Stimulated activated CD4-positive, alpha-beta T cell treated with anti-CD3 and anti-CD28 coated beads, Interleukin-15, amount 100 ng/mL, for 1 hour (primary cell): ENCODE data around the gene VWA1.
"Not testable (repeated sequence)": the region's sequence is repeated elsewhere in the genome, so short reads cannot be mapped to it uniquely, and the experiment has no call there.

Experiments
- DNase-seq, 2 donors: peaks; one replicate each; pipeline ENCODE4 v3.0.0-alpha.2; 2020; ENCODE audit warnings: low read depth in 1 of 2, low spot score in 1 of 2

Gene VWA1

GRCh38 chr1:1455366-1455884, 19.9 kb downstream of the VWA1 start:
- no peak for DNase-seq

GRCh38 chr1:1455934-1456333, 20.4 kb downstream of the VWA1 start:
- DNase-seq = not testable (repeated sequence)

- DNase-seq = not testable (repeated sequence)
These were observed 21.3 kb downstream of the VWA1 start for GRCh38 chr1:1456683-1457255.

GRCh38 chr1:1459156-1459555, 23.7 kb downstream of the VWA1 start:
- DNase-seq = not testable (repeated sequence)

GRCh38 chr1:1459711-1460110, 24.2 kb downstream of the VWA1 start:
- not testable (repeated sequence) for DNase-seq

GRCh38 chr1:1460540-1461130, 25.1 kb downstream of the VWA1 start:
- DNase-seq = no peak

GRCh38 chr1:1461721-1462317, 26.3 kb downstream of the VWA1 start:
- DNase-seq = no peak

- no peak for DNase-seq
These were observed 27.0 kb downstream of the VWA1 start for GRCh38 chr1:1462318-1462966.

GRCh38 chr1:1463312-1463711, 27.8 kb downstream of the VWA1 start:
- no peak for DNase-seq

GRCh38 chr1:1468196-1468985, 32.9 kb downstream of the VWA1 start:
- not testable (repeated sequence) for DNase-seq

GRCh38 chr1:1470626-1471388, 35.3 kb downstream of the VWA1 start:
- no peak for DNase-seq

GRCh38 chr1:1471389-1472052, 36.0 kb downstream of the VWA1 start, which contains the start of gene ATAD3B:
Gene ATAD3B (plus strand): TSS chr1:1471765. CDS start chr1:1471885, 120 bp downstream.
- peak; percentile 78 to 90 for DNase-seq

GRCh38 chr1:1472053-1472876, 36.8 kb downstream of the VWA1 start:
- DNase-seq = not testable (repeated sequence)

- not testable (repeated sequence) for DNase-seq
These were observed 40.5 kb downstream of the VWA1 start for GRCh38 chr1:1476011-1476410.

- no peak for DNase-seq
These were observed 41.7 kb downstream of the VWA1 start for GRCh38 chr1:1477206-1477605.

- no peak for DNase-seq
These were observed 44.3 kb downstream of the VWA1 start for GRCh38 chr1:1479547-1480487.

GRCh38 chr1:1480488-1480867, 45.0 kb downstream of the VWA1 start:
- DNase-seq = not testable (repeated sequence)

GRCh38 chr1:1481811-1482210, 46.3 kb downstream of the VWA1 start:
- DNase-seq = not testable (repeated sequence)
